HEK293 (cell line): ENCODE measurements around the gene LCMT2.

Source experiments
- ATF2 ChIP-seq: fragments of 450-650 bp; formaldehyde crosslinking; IDR thresholded peaks from 2 replicates; pipeline ENCODE4 v1.5.1; 2016; ENCODE audit warnings: missing biosample characterization, missing genetic modification characterization, low read depth
- BCL6B ChIP-seq: fragments of 450-650 bp; formaldehyde crosslinking; IDR thresholded peaks from 2 replicates; pipeline ENCODE4 v1.5.1; 2017; ENCODE audit warnings: missing biosample characterization, missing genetic modification characterization
- EGR2 ChIP-seq: fragments of 450-650 bp; formaldehyde crosslinking; IDR thresholded peaks from 2 replicates; pipeline ENCODE4 v1.5.1; 2016; ENCODE audit warnings: low read depth, missing biosample characterization, missing genetic modification characterization
- ELK4 ChIP-seq: IDR thresholded peaks from 2 replicates; pipeline ENCODE4 v1.6.1; 2011; ENCODE audit warnings: mild to moderate bottlenecking, low read depth, low read length, borderline replicate concordance
- GLIS1 ChIP-seq: fragments of 450-650 bp; formaldehyde crosslinking; IDR thresholded peaks from 2 replicates; pipeline ENCODE4 v1.5.1; 2016; ENCODE audit warnings: missing biosample characterization, missing genetic modification characterization
- HIC1 ChIP-seq: fragments of 450-650 bp; formaldehyde crosslinking; IDR thresholded peaks from 2 replicates; pipeline ENCODE4 v1.5.1; 2016; ENCODE audit warnings: missing biosample characterization, missing genetic modification characterization
- KLF16 ChIP-seq: fragments of 450-650 bp; formaldehyde crosslinking; IDR thresholded peaks from 2 replicates; pipeline ENCODE4 v1.5.1; 2017; ENCODE audit warnings: missing biosample characterization, missing genetic modification characterization
- PATZ1 ChIP-seq: fragments of 450-650 bp; formaldehyde crosslinking; IDR thresholded peaks from 2 replicates; pipeline ENCODE4 v1.5.1; 2016; ENCODE audit warnings: missing biosample characterization, missing genetic modification characterization
- PRDM10 ChIP-seq: fragments of 450-650 bp; formaldehyde crosslinking; IDR thresholded peaks from 2 replicates; pipeline ENCODE4 v1.5.1; 2016; ENCODE audit warnings: missing biosample characterization, missing genetic modification characterization
- SP2 ChIP-seq: fragments of 450-650 bp; formaldehyde crosslinking; IDR thresholded peaks from 2 replicates; pipeline ENCODE4 v1.5.1; 2016; ENCODE audit warnings: missing biosample characterization, missing genetic modification characterization
- ZNF157 ChIP-seq: fragments of 450-650 bp; formaldehyde crosslinking; IDR thresholded peaks from 2 replicates; pipeline ENCODE4 v1.5.1; 2016; ENCODE audit warnings: missing biosample characterization, missing genetic modification characterization
- ZNF184 ChIP-seq: fragments of 450-650 bp; IDR thresholded peaks from 2 replicates; pipeline ENCODE4 v1.5.1; 2018; ENCODE audit warnings: missing biosample characterization, mild to moderate bottlenecking, missing genetic modification characterization
- ZNF2 ChIP-seq: fragments of 450-650 bp; formaldehyde crosslinking; IDR thresholded peaks from 2 replicates; pipeline ENCODE4 v1.5.1; 2016; ENCODE audit warnings: missing biosample characterization, missing genetic modification characterization
- ZNF280C ChIP-seq: fragments of 450-650 bp; formaldehyde crosslinking; IDR thresholded peaks from 2 replicates; pipeline ENCODE4 v1.5.1; 2016; ENCODE audit warnings: missing biosample characterization, missing genetic modification characterization
- ZNF292 ChIP-seq: fragments of 450-650 bp; formaldehyde crosslinking; IDR thresholded peaks from 2 replicates; pipeline ENCODE4 v1.5.1; 2016; ENCODE audit warnings: low read depth, missing biosample characterization, missing genetic modification characterization, borderline replicate concordance
- ZNF354C ChIP-seq: fragments of 450-650 bp; formaldehyde crosslinking; IDR thresholded peaks from 2 replicates; pipeline ENCODE4 v1.5.1; 2016; ENCODE audit warnings: missing biosample characterization, missing genetic modification characterization, low read depth, borderline replicate concordance
- ZNF488 ChIP-seq: fragments of 450-650 bp; formaldehyde crosslinking; IDR thresholded peaks from 2 replicates; pipeline ENCODE4 v1.5.1; 2016; ENCODE audit warnings: missing biosample characterization, missing genetic modification characterization
- ZNF596 ChIP-seq: fragments of 450-650 bp; IDR thresholded peaks from 2 replicates; pipeline ENCODE4 v1.5.0; 2018; ENCODE audit warnings: missing biosample characterization, mild to moderate bottlenecking, missing genetic modification characterization, moderate library complexity
- ZSCAN30 ChIP-seq: fragments of 450-650 bp; IDR thresholded peaks from 2 replicates; pipeline ENCODE4 v1.5.1; 2018; ENCODE audit warnings: missing biosample characterization, mild to moderate bottlenecking, missing genetic modification characterization, moderate library complexity
- ZXDB ChIP-seq: fragments of 450-650 bp; formaldehyde crosslinking; IDR thresholded peaks from 2 replicates; pipeline ENCODE4 v1.5.1; 2016; ENCODE audit warnings: missing biosample characterization, missing genetic modification characterization

Gene LCMT2

GRCh38 chr15:43370975-43371974 lies 40.9 kb upstream of the LCMT2 start, which contains the start of the genes TUBGCP4 and ZSCAN29 (continued):
- peak; percentile 58 for TF ChIP-seq PRDM10
- TF ChIP-seq ZNF488 (tag by site-specific recombination), result no peak
- peak; percentile 3; the same call in 1 of the 2 replicates for TF ChIP-seq GLIS1 (tag by site-specific recombination)
- no peak for TF ChIP-seq ELK4
- peak; percentile 94 for TF ChIP-seq ZXDB (tag by site-specific recombination)
- TF ChIP-seq ZSCAN30 (tag by site-specific recombination), result no peak
- 0 out of 2 replicates have a peak, but pooled peaks have one; percentile 23 for TF ChIP-seq KLF16 (tag by site-specific recombination)
- no peak for TF ChIP-seq HIC1 (tag by site-specific recombination)
- TF ChIP-seq SP2 (tag by site-specific recombination), result peak; percentile 33; the same call in 1 of the 2 replicates
- no peak for TF ChIP-seq ATF2 (tag by site-specific recombination)
- no peak for TF ChIP-seq ZNF157 (tag by site-specific recombination)
- no peak for TF ChIP-seq ZNF280C (tag by site-specific recombination)
- TF ChIP-seq EGR2 (tag by site-specific recombination), result no peak
- peak; percentile 76 for TF ChIP-seq PATZ1 (tag by site-specific recombination)
- TF ChIP-seq ZNF2, result no peak; the same call in 1 of the 2 replicates
- TF ChIP-seq BCL6B (tag by site-specific recombination), result no peak
- no peak for TF ChIP-seq ZNF596 (tag by site-specific recombination)
- no peak for TF ChIP-seq ZNF292 (tag by site-specific recombination)
- TF ChIP-seq ZNF354C (tag by site-specific recombination), result no peak
- TF ChIP-seq ZNF184, result no peak
